H1 (cell line): ENCODE data around the gene PLCH2. TPM values are rescaled to one million over a fixed set of nuclear protein-coding genes. Genes with fewer than 3 reads are reported as not detected.

Experiments
- ASH2L ChIP-seq: fragments of 200-600, 300-600 bp; sonication (generic); IDR thresholded peaks from one replicate; pipeline ENCODE4 v1.7.1; 2017; ENCODE audit warnings: low read length
- FOSL1 ChIP-seq: IDR thresholded peaks from 2 replicates; pipeline ENCODE4 v1.6.1; 2011; ENCODE audit warnings: mild to moderate bottlenecking, low read depth, low read length, moderate library complexity; ENCODE audit not compliant: insufficient read depth
- KDM5A ChIP-seq: fragments of 200-600 bp; IDR thresholded peaks from 2 replicates; pipeline ENCODE4 v1.7.1; 2012; ENCODE audit warnings: mild to moderate bottlenecking, low read length, inconsistent platforms, mixed read lengths
- SIRT6 ChIP-seq: IDR thresholded peaks from one replicate; pipeline ENCODE4 v1.7.1; 2012; ENCODE audit warnings: low read length, inconsistent platforms
- polyA plus RNA-seq, 7 experiments: library from polyadenylated mRNA; depleted of rRNA in 3 of 7; stranded (reverse) in 5 of 7; unstranded in 2 of 7; fragments of >200 nt in 5 of 7; fragments of 200-250 nt in 2 of 7; gene quantifications; 1 replicate in 5 of 7; 2 replicates in 1 of 7; 4 replicates in 1 of 7; pipeline versions ENCODE4 v1.2.1 to v1.2.3, GENCODE V29; 2011 to 2013; ENCODE audit warnings: missing spikeins in 2 of 7, mixed read lengths in 2 of 7
- total RNA-seq: library from RNA; stranded (reverse); fragmentation: NEBNext Ultra II Directional; extraction: Animal tissue kit (Norgen Biotek cat#: 25700); gene quantifications from 2 replicates; pipeline ENCODE4 v1.2.1, GENCODE V29; 2021
- TF ChIP-seq, protein P1 (sequence below): fragments of 300-600 bp; sonication (generic); IDR thresholded peaks from 2 replicates; pipeline ENCODE4 v1.7.1; 2012; ENCODE audit warnings: low read length, moderate library complexity, mild to moderate bottlenecking, inconsistent platforms; ENCODE audit not compliant: insufficient replicate concordance

Gene PLCH2
- total and polyA plus RNA-seq, 2 of the 8 experiments (the other 6 are each of a cell fraction or from before 2014, with no cell fraction given) = 0.14 to 0.19 TPM

- TF ChIP-seq, protein P1, sequence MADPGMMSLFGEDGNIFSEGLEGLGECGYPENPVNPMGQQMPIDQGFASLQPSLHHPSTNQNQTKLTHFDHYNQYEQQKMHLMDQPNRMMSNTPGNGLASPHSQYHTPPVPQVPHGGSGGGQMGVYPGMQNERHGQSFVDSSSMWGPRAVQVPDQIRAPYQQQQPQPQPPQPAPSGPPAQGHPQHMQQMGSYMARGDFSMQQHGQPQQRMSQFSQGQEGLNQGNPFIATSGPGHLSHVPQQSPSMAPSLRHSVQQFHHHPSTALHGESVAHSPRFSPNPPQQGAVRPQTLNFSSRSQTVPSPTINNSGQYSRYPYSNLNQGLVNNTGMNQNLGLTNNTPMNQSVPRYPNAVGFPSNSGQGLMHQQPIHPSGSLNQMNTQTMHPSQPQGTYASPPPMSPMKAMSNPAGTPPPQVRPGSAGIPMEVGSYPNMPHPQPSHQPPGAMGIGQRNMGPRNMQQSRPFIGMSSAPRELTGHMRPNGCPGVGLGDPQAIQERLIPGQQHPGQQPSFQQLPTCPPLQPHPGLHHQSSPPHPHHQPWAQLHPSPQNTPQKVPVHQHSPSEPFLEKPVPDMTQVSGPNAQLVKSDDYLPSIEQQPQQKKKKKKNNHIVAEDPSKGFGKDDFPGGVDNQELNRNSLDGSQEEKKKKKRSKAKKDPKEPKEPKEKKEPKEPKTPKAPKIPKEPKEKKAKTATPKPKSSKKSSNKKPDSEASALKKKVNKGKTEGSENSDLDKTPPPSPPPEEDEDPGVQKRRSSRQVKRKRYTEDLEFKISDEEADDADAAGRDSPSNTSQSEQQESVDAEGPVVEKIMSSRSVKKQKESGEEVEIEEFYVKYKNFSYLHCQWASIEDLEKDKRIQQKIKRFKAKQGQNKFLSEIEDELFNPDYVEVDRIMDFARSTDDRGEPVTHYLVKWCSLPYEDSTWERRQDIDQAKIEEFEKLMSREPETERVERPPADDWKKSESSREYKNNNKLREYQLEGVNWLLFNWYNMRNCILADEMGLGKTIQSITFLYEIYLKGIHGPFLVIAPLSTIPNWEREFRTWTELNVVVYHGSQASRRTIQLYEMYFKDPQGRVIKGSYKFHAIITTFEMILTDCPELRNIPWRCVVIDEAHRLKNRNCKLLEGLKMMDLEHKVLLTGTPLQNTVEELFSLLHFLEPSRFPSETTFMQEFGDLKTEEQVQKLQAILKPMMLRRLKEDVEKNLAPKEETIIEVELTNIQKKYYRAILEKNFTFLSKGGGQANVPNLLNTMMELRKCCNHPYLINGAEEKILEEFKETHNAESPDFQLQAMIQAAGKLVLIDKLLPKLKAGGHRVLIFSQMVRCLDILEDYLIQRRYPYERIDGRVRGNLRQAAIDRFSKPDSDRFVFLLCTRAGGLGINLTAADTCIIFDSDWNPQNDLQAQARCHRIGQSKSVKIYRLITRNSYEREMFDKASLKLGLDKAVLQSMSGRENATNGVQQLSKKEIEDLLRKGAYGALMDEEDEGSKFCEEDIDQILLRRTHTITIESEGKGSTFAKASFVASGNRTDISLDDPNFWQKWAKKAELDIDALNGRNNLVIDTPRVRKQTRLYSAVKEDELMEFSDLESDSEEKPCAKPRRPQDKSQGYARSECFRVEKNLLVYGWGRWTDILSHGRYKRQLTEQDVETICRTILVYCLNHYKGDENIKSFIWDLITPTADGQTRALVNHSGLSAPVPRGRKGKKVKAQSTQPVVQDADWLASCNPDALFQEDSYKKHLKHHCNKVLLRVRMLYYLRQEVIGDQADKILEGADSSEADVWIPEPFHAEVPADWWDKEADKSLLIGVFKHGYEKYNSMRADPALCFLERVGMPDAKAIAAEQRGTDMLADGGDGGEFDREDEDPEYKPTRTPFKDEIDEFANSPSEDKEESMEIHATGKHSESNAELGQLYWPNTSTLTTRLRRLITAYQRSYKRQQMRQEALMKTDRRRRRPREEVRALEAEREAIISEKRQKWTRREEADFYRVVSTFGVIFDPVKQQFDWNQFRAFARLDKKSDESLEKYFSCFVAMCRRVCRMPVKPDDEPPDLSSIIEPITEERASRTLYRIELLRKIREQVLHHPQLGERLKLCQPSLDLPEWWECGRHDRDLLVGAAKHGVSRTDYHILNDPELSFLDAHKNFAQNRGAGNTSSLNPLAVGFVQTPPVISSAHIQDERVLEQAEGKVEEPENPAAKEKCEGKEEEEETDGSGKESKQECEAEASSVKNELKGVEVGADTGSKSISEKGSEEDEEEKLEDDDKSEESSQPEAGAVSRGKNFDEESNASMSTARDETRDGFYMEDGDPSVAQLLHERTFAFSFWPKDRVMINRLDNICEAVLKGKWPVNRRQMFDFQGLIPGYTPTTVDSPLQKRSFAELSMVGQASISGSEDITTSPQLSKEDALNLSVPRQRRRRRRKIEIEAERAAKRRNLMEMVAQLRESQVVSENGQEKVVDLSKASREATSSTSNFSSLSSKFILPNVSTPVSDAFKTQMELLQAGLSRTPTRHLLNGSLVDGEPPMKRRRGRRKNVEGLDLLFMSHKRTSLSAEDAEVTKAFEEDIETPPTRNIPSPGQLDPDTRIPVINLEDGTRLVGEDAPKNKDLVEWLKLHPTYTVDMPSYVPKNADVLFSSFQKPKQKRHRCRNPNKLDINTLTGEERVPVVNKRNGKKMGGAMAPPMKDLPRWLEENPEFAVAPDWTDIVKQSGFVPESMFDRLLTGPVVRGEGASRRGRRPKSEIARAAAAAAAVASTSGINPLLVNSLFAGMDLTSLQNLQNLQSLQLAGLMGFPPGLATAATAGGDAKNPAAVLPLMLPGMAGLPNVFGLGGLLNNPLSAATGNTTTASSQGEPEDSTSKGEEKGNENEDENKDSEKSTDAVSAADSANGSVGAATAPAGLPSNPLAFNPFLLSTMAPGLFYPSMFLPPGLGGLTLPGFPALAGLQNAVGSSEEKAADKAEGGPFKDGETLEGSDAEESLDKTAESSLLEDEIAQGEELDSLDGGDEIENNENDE = no peak
- TF ChIP-seq KDM5A (no peak), SIRT6 (no peak), FOSL1 (no peak), ASH2L (no peak)
Measured at GRCh38 chr1:2520806-2521205, 44.7 kb downstream of the PLCH2 start (continued).
